Adrenal gland (tissue), 5 donors: Measurements from ENCODE around the gene FOXI1.

Experiments used
- POLR2A ChIP-seq, 2 donors: fragments of 450-650 bp; IDR thresholded peaks; one replicate each; pipeline ENCODE4 v1.6.1; 2017; ENCODE audit warnings: antibody characterized with exemption in 2 of 2, mild to moderate bottlenecking in 2 of 2, moderate library complexity in 1 of 2
- TF ChIP-seq, protein P1 (sequence below), 6 experiments: fragments of 450-650 bp in 4 of 6; fragments of 200-600 bp in 2 of 6; sonication (generic) in 1 of 6; IDR thresholded peaks; 1 replicate in 5 of 6; 2 replicates in 1 of 6; pipeline versions ENCODE4 v1.5.1 to v1.8.0; 2016 to 2021; ENCODE audit warnings: antibody characterized with exemption in 6 of 6, mild to moderate bottlenecking in 2 of 6, moderate library complexity in 1 of 6
- donor health status: DM: no; HTN: no; CAD: no.

DNA sequence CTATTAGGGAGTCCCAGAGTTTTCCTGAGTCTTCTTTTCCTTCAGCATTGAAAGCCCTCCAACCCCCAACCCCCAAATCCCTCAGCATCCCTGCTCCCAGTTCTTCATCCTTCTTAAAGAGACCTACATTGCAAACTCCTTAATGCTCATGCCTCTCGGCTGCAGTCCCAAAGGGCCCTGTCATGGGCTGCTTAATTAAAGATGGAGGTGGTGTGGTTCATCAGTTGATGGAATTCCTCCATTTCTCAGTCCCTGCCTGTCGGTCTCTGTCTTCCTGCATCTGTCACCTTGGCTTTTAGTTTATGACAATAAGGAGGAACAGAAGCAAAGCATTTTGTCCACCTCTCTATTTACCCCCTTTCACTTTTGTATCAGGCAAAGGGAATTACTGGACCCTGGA is 2.0 kb downstream of the FOXI1 start:
- TF ChIP-seq, protein P1, sequence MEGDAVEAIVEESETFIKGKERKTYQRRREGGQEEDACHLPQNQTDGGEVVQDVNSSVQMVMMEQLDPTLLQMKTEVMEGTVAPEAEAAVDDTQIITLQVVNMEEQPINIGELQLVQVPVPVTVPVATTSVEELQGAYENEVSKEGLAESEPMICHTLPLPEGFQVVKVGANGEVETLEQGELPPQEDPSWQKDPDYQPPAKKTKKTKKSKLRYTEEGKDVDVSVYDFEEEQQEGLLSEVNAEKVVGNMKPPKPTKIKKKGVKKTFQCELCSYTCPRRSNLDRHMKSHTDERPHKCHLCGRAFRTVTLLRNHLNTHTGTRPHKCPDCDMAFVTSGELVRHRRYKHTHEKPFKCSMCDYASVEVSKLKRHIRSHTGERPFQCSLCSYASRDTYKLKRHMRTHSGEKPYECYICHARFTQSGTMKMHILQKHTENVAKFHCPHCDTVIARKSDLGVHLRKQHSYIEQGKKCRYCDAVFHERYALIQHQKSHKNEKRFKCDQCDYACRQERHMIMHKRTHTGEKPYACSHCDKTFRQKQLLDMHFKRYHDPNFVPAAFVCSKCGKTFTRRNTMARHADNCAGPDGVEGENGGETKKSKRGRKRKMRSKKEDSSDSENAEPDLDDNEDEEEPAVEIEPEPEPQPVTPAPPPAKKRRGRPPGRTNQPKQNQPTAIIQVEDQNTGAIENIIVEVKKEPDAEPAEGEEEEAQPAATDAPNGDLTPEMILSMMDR (IDR thresholded peaks at IDR 0.05): no peak
- no peak for TF ChIP-seq POLR2A (IDR thresholded peaks at IDR 0.05)
